Thyroid gland (tissue), 4 donors: ENCODE data around the gene SOX4.

Experiments
- POLR2A ChIP-seq, 2 donors: fragments of 450-650 bp; IDR thresholded peaks; one replicate each; pipeline ENCODE4 v1.6.1; 2017; ENCODE audit warnings: antibody characterized with exemption in 2 of 2, mild to moderate bottlenecking in 2 of 2, moderate library complexity in 1 of 2
- TF ChIP-seq, protein P1 (sequence below), 6 experiments: fragments of 200-600 bp in 3 of 6; fragments of 450-650 bp in 3 of 6; sonication (generic) in 3 of 6; IDR thresholded peaks; one replicate each; pipeline ENCODE4 v1.5.1; 2016 to 2019; ENCODE audit warnings: antibody characterized with exemption in 6 of 6, mild to moderate bottlenecking in 2 of 6, inconsistent platforms in 1 of 6, moderate library complexity in 1 of 6

DNA sequence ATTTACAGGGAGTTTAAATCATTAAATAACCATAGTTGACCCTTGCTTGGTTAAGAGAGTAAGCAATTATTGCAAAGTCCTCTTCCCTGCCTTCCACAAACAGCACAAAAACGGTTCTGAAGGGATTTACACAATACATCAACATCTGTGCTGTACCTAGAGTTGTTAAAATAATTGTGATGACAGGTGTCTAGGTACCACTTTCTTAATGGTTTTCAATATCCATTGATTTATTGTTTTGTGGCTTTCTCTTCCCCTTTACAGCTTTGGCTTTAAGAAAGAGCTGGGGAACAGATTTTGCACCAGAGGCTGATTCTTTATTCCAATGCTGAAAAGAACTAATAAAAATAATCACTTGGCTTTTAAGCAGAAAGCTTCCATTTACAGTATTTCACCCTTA is 598 bp upstream of the SOX4 start:
- TF ChIP-seq, protein P1, sequence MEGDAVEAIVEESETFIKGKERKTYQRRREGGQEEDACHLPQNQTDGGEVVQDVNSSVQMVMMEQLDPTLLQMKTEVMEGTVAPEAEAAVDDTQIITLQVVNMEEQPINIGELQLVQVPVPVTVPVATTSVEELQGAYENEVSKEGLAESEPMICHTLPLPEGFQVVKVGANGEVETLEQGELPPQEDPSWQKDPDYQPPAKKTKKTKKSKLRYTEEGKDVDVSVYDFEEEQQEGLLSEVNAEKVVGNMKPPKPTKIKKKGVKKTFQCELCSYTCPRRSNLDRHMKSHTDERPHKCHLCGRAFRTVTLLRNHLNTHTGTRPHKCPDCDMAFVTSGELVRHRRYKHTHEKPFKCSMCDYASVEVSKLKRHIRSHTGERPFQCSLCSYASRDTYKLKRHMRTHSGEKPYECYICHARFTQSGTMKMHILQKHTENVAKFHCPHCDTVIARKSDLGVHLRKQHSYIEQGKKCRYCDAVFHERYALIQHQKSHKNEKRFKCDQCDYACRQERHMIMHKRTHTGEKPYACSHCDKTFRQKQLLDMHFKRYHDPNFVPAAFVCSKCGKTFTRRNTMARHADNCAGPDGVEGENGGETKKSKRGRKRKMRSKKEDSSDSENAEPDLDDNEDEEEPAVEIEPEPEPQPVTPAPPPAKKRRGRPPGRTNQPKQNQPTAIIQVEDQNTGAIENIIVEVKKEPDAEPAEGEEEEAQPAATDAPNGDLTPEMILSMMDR (IDR thresholded peaks at IDR 0.05): no peak
- TF ChIP-seq POLR2A (IDR thresholded peaks at IDR 0.05): no peak
